Measurements from ENCODE around the gene MAP7. TPM values are rescaled to one million over a fixed set of nuclear protein-coding genes. Genes with fewer than 3 reads are reported as not detected.

MAP7 gene
- total RNA-seq, 2 donors from 2014 or later, result 69.4 to 74.3 TPM

- Histone ChIP-seq H3K27ac (no peak overlapping the region), H3K4me3 (no peak overlapping the region), H3K9me3 (no peaks in the 10 kb centered on the region), H3K27me3 (no peaks in the 10 kb centered on the region), H3K9ac (ENCODE audit: low read depth in 2 of 2, low read length in 2 of 2) (no peak overlapping the region), H3K4me1 (peaks cover 4% of the 10 kb centered on the region), H3K36me3 (no peaks in the 10 kb centered on the region)
- no peak for TF ChIP-seq CTCF (IDR thresholded peaks at IDR 0.05)
- intact Hi-C loops (cut with DNase I), result loop anchor here (10.0 kb wide), 1 partner anchor 162 kb away; no protein-coding TSS in a partner anchor
- no peak for DNase-seq
Measured at GRCh38 chr6:136546331-136546730, 3.9 kb downstream of the MAP7 start.

- Histone ChIP-seq H3K27ac (no peak overlapping the region), H3K9me3 (no peaks in the 10 kb centered on the region), H3K4me1 (peaks cover 4% of the 10 kb centered on the region), H3K9ac (ENCODE audit: low read depth in 2 of 2, low read length in 2 of 2) (no peak overlapping the region), H3K36me3 (no peaks in the 10 kb centered on the region), H3K27me3 (no peaks in the 10 kb centered on the region), H3K4me3 (no peak overlapping the region)
- DNase-seq, result no peak
- intact Hi-C loops (cut with DNase I), result loop anchor here (10.0 kb wide), 1 partner anchor 160 kb away; no protein-coding TSS in a partner anchor
- TF ChIP-seq CTCF (IDR thresholded peaks at IDR 0.05), result no peak
Measured at GRCh38 chr6:136544326-136544725, 5.9 kb downstream of the MAP7 start.

GRCh38 chr6:136541395-136541794, 8.8 kb downstream of the MAP7 start:
- Histone ChIP-seq H3K4me1 (no peaks in the 10 kb centered on the region), H3K9me3 (no peaks in the 10 kb centered on the region), H3K9ac (ENCODE audit: low read depth in 2 of 2, low read length in 2 of 2) (no peak overlapping the region), H3K4me3 (no peak overlapping the region), H3K27ac (no peak overlapping the region), H3K27me3 (no peaks in the 10 kb centered on the region), H3K36me3 (no peaks in the 10 kb centered on the region)
- DNase-seq, result no peak
- no peak for TF ChIP-seq CTCF (IDR thresholded peaks at IDR 0.05)
- intact Hi-C loops (cut with DNase I), result loop anchor here (10.0 kb wide), 1 partner anchor 157 kb away; no protein-coding TSS in a partner anchor

- H3K9ac ChIP-seq (ENCODE audit: low read depth in 2 of 2, low read length in 2 of 2), result no peak overlapping the region
- no peaks in the 10 kb centered on the region for H3K27me3 ChIP-seq
- no peak overlapping the region for H3K4me3 ChIP-seq
- no peaks in the 10 kb centered on the region for H3K9me3 ChIP-seq
- no peak for TF ChIP-seq CTCF (IDR thresholded peaks at IDR 0.05)
- no peaks in the 10 kb centered on the region for H3K4me1 ChIP-seq
- H3K27ac ChIP-seq, result no peak overlapping the region
- intact Hi-C loops (cut with DNase I), result loop anchor here (10.0 kb wide), 1 partner anchor 155 kb away; no protein-coding TSS in a partner anchor
- H3K36me3 ChIP-seq, result no peaks in the 10 kb centered on the region
- no peak for DNase-seq
Measured at GRCh38 chr6:136539967-136540652, 10.1 kb downstream of the MAP7 start.

- H3K27me3 ChIP-seq, result no peaks in the 10 kb centered on the region
- H3K36me3 ChIP-seq, result no peaks in the 10 kb centered on the region
- H3K27ac ChIP-seq, result no peak overlapping the region
- no peak for TF ChIP-seq CTCF (IDR thresholded peaks at IDR 0.05)
- H3K9me3 ChIP-seq, result no peaks in the 10 kb centered on the region
- intact Hi-C loops (cut with DNase I), result no loop called here
- no peaks in the 10 kb centered on the region for H3K4me1 ChIP-seq
- H3K4me3 ChIP-seq, result no peak overlapping the region
- DNase-seq, result no peak
- no peak overlapping the region for H3K9ac ChIP-seq (ENCODE audit: low read depth in 2 of 2, low read length in 2 of 2)
Measured at GRCh38 chr6:136538836-136539235, 11.4 kb downstream of the MAP7 start.
